Endothelial cell of umbilical vein (primary cell): ENCODE results near the gene P2RX1. TPM values are rescaled to one million over a fixed set of nuclear protein-coding genes. Genes with fewer than 3 reads are reported as not detected.

ENCODE experiments used
- BruUV-seq: library from RNA; stranded (reverse); fragments of 400-500 nt; replicated peaks from 2 replicates; lab custom pipeline; 2021; lab: Mats Ljungman, UMichigan
- CTCF ChIA-PET: fragments of 300-600, 350-600 bp; sonication (Branson Sonifier 250); formaldehyde crosslinking; loops from one replicate; lab custom pipeline; 2021; ENCODE audit warnings: antibody characterized with exemption, inconsistent platforms; lab: Charles Lee
- POLR2A ChIA-PET: fragments of 300-600, 350-600 bp; sonication (Branson Sonifier 250); formaldehyde crosslinking; loops from one replicate; lab custom pipeline; 2021; ENCODE audit warnings: antibody characterized with exemption, inconsistent platforms; lab: Charles Lee
- DNase-seq: peaks from one replicate; pipeline ENCODE4 v3.0.0-alpha.2; 2011; ENCODE audit warnings: low read depth, low spot score
- FAIRE-seq: peaks from 2 replicates; lab custom pipeline; 2011; peaks lifted over from hg19 to GRCh38; lab: Jason Lieb, UNC
- H2AFZ ChIP-seq: 2 replicates; pipeline ENCODE4 v1.6.0; 2012; ENCODE audit warnings: low read depth, low read length, control low read depth, inconsistent platforms
- H3K27ac ChIP-seq: 2 replicates; pipeline ENCODE4 v1.5.1; 2011; ENCODE audit warnings: low read depth, mild to moderate bottlenecking, control low read depth, low read length, moderate library complexity; ENCODE audit not compliant: insufficient read depth
- H3K27me3 ChIP-seq, 2 experiments: 2 replicates each; pipeline versions ENCODE4 v1.6.0 to v1.6.1; 2011; ENCODE audit warnings: low read length in 2 of 2, mixed read lengths in 1 of 2; ENCODE audit not compliant: control insufficient read depth in 2 of 2, insufficient read depth in 2 of 2
- H3K36me3 ChIP-seq, 2 experiments: 2 replicates in 1 of 2; 3 replicates in 1 of 2; pipeline ENCODE4 v1.5.1; 2011; ENCODE audit warnings: low read length in 2 of 2, mild to moderate bottlenecking in 1 of 2, moderate library complexity in 1 of 2; ENCODE audit not compliant: control insufficient read depth in 2 of 2, insufficient read depth in 2 of 2; ENCODE audit errors: extremely low read depth in 1 of 2
- H3K4me1 ChIP-seq: 3 replicates; pipeline ENCODE4 v1.5.1; 2011; ENCODE audit warnings: mild to moderate bottlenecking, low read length; ENCODE audit not compliant: control insufficient read depth, insufficient read depth; ENCODE audit errors: extremely low read depth
- H3K4me2 ChIP-seq: 2 replicates; pipeline ENCODE4 v1.6.1; 2011; ENCODE audit warnings: low read length, control low read depth, mixed read lengths; ENCODE audit not compliant: insufficient read depth
- H3K4me3 ChIP-seq, 3 experiments: fragments of 200-600 bp in 1 of 3; sonication (generic), shearing (Covaris generic) in 1 of 3; replicated peaks in 1 of 3; 2 replicates each; pipeline ENCODE4 v1.5.1; 2011 to 2016; ENCODE audit warnings: control low read depth in 3 of 3, low read length in 3 of 3, mild to moderate bottlenecking in 2 of 3, inconsistent platforms in 1 of 3, low read depth in 1 of 3, moderate library complexity in 1 of 3; ENCODE audit not compliant: insufficient read depth in 1 of 3
- H3K79me2 ChIP-seq: 2 replicates; pipeline ENCODE4 v1.6.0; 2012; ENCODE audit warnings: low read length, inconsistent platforms; ENCODE audit not compliant: control insufficient read depth, insufficient read depth
- H3K9ac ChIP-seq: replicated peaks from 2 replicates; pipeline ENCODE3; 2011; ENCODE audit warnings: low read length, control low read depth; ENCODE audit not compliant: insufficient read depth; ENCODE audit errors: extremely low read depth
- H3K9me1 ChIP-seq: replicated peaks from 3 replicates; pipeline ENCODE4 v1.6.0; 2011; ENCODE audit warnings: mild to moderate bottlenecking, low read length; ENCODE audit not compliant: control insufficient read depth, insufficient read depth; ENCODE audit errors: extremely low read depth
- H3K9me3 ChIP-seq: replicated peaks from 2 replicates; pipeline ENCODE4 v1.5.1; 2012; ENCODE audit warnings: low read length, inconsistent platforms; ENCODE audit not compliant: control insufficient read depth, insufficient read depth
- H4K20me1 ChIP-seq: replicated peaks from 2 replicates; pipeline ENCODE3; 2011; ENCODE audit warnings: mild to moderate bottlenecking, low read length; ENCODE audit not compliant: control insufficient read depth, insufficient read depth; ENCODE audit errors: extremely low read depth
- FOS ChIP-seq: IDR thresholded peaks from 2 replicates; pipeline ENCODE4 v1.6.1; 2011; ENCODE audit warnings: mild to moderate bottlenecking, low read length, moderate library complexity, borderline replicate concordance; ENCODE audit not compliant: insufficient read depth
- GATA2 ChIP-seq: IDR thresholded peaks from 2 replicates; pipeline ENCODE4 v1.7.0; 2011; ENCODE audit warnings: low read depth, mild to moderate bottlenecking, moderate library complexity, mixed read lengths, low read length; ENCODE audit not compliant: insufficient read length, insufficient read depth
- JUN ChIP-seq: IDR thresholded peaks from 2 replicates; pipeline ENCODE4 v1.6.1; 2011; ENCODE audit warnings: borderline replicate concordance, low read depth; ENCODE audit not compliant: insufficient read length, insufficient read depth
- MYC ChIP-seq: IDR thresholded peaks from one replicate; pipeline ENCODE4 v1.6.1; 2011; ENCODE audit warnings: mild to moderate bottlenecking, low read depth, low read length
- POLR2A ChIP-seq: IDR thresholded peaks from 2 replicates; pipeline ENCODE4 v1.6.1; 2012; ENCODE audit warnings: low read depth, mild to moderate bottlenecking, control low read depth, low read length
- POLR2AphosphoS5 ChIP-seq: IDR thresholded peaks from 2 replicates; pipeline ENCODE4 v1.6.1; 2012; ENCODE audit warnings: low read depth, mild to moderate bottlenecking, control low read depth, low read length, moderate library complexity; ENCODE audit not compliant: insufficient read depth
- dilution Hi-C: fragments of 300-500 bp; cut with MboI; formaldehyde crosslinking; loops from one replicate; pipeline ENCODE4 v1.15.0; 2019; ENCODE audit warnings: low sequenced_read_pairs; ENCODE audit not compliant: extremely low pct_ligation_motif_present
- intact Hi-C: fragments of 100-400 bp; cut with micrococcal nuclease; formaldehyde crosslinking; loops from one replicate; pipeline ENCODE4 v1.10.0; 2022
- polyA plus RNA-seq, 4 experiments: library from polyadenylated mRNA; depleted of rRNA in 3 of 4; stranded (reverse) in 3 of 4; unstranded in 1 of 4; fragments of >200 nt; gene quantifications; 2 replicates each; pipeline versions ENCODE4 v1.2.1 to v1.2.3, GENCODE V29; 2011 to 2012; ENCODE audit warnings: missing spikeins in 1 of 4
- total RNA-seq: library from RNA; stranded (reverse); gene quantifications from 2 replicates; pipeline ENCODE4 v1.2.3, GENCODE V29; 2021
- TF ChIP-seq, protein P1 (sequence below): IDR thresholded peaks from 2 replicates; pipeline ENCODE4 v1.6.1; 2011; ENCODE audit not compliant: insufficient read depth, insufficient read length
- TF ChIP-seq, protein P2 (sequence below), 2 donors: IDR thresholded peaks; 1 replicate in 1 of 2; 2 replicates in 1 of 2; pipeline ENCODE4 v1.5.1; 2011; ENCODE audit warnings: low read length in 2 of 2, mild to moderate bottlenecking in 2 of 2, moderate library complexity in 2 of 2, control low read depth in 1 of 2, inconsistent platforms in 1 of 2, low read depth in 1 of 2; ENCODE audit not compliant: insufficient read depth in 1 of 2; ENCODE audit errors: extremely low read depth in 1 of 2

P2RX1 gene
- total and polyA plus RNA-seq, 2 donors (not counting 3 experiments of a cell fraction or from before 2014, with no cell fraction given) = not detected

GRCh38 chr17:3922765-3923164 lies 6.5 kb upstream of the P2RX1 start:
- Histone ChIP-seq H3K4me2 (no peak overlapping the region), H4K20me1 (no peaks in the 10 kb centered on the region), H3K27me3 (no peaks in the 10 kb centered on the region), H3K27ac (no peak overlapping the region), H3K9me3 (no peaks in the 10 kb centered on the region), H3K4me3 (no peak overlapping the region), H3K9me1 (no peaks in the 10 kb centered on the region), H3K36me3 (no peaks in the 10 kb centered on the region), H3K9ac (no peak overlapping the region), H2AFZ (no peak overlapping the region), H3K79me2 (no peaks in the 10 kb centered on the region), H3K4me1 (no peaks in the 10 kb centered on the region)
- dilution Hi-C loops (no loop called here), intact Hi-C loops (no loop called here)
- no peak for FAIRE-seq
- no peak for DNase-seq
- TF ChIP-seq POLR2AphosphoS5 (no peak), JUN (no peak), FOS (no peak), POLR2A (no peak), GATA2 (no peak), MYC (no peak)
- TF ChIP-seq, protein P1, sequence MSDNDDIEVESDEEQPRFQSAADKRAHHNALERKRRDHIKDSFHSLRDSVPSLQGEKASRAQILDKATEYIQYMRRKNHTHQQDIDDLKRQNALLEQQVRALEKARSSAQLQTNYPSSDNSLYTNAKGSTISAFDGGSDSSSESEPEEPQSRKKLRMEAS = no peak
- TF ChIP-seq, protein P2, sequence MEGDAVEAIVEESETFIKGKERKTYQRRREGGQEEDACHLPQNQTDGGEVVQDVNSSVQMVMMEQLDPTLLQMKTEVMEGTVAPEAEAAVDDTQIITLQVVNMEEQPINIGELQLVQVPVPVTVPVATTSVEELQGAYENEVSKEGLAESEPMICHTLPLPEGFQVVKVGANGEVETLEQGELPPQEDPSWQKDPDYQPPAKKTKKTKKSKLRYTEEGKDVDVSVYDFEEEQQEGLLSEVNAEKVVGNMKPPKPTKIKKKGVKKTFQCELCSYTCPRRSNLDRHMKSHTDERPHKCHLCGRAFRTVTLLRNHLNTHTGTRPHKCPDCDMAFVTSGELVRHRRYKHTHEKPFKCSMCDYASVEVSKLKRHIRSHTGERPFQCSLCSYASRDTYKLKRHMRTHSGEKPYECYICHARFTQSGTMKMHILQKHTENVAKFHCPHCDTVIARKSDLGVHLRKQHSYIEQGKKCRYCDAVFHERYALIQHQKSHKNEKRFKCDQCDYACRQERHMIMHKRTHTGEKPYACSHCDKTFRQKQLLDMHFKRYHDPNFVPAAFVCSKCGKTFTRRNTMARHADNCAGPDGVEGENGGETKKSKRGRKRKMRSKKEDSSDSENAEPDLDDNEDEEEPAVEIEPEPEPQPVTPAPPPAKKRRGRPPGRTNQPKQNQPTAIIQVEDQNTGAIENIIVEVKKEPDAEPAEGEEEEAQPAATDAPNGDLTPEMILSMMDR (IDR thresholded peaks at IDR 0.05; ENCODE audit: extremely low read depth in 1 of 2, insufficient read depth in 1 of 2, low read depth in 1 of 2, low read length in 2 of 2) = no peak
- no TSS peak for BruUV-seq
- ChIA-PET CTCF (interaction anchor here (2.0 to 5.1 kb wide), 2 partner anchors 9 to 12 kb away, joined by 11 to 31 read pairs; no protein-coding TSS in a partner anchor), POLR2A (no interaction called here)
